LNCAP (cell line): ENCODE data around the gene ATG13.

Experiments
- TF ChIP-seq, protein P1 (sequence below): fragments of 450-650 bp; IDR thresholded peaks from 2 replicates; pipeline ENCODE4 v1.5.1; 2017; ENCODE audit warnings: mild to moderate bottlenecking

ATG13 gene

DNA sequence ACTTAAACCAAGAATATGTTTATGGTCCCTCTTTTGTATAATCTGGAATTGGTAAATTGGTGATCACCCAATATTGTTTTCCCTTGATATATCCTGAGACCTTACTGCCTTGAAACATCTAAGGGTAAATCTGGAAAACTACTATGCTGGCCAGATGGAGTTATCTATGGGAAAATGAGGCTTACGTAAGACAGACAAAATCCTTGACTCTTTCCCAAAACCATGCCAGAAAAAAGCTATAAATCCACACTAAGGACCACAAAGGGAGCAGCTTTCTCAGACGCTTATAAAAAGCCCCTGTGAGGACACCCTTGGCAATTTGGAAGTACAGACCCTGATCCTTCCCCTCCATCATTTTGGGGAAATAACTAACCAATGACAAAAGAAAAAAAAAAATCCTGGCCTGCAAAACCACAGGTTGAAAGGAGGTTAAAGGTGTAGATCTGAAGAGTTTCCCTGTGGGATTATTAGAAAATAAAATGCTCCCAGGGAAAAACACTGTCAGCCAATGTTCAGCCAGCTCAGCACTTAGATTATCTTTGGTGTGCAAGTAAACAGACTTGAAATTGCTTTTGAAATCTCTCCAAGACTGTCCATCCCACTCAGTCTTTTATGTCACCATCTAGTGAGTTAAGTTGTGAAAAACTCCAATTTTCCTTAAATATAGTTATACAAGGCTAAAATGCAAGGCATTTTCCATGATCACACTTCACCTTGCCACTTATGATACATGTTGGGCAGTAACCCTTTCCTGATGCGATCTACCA lies 17.0 kb upstream of the ATG13 start:
- TF ChIP-seq, protein P1, sequence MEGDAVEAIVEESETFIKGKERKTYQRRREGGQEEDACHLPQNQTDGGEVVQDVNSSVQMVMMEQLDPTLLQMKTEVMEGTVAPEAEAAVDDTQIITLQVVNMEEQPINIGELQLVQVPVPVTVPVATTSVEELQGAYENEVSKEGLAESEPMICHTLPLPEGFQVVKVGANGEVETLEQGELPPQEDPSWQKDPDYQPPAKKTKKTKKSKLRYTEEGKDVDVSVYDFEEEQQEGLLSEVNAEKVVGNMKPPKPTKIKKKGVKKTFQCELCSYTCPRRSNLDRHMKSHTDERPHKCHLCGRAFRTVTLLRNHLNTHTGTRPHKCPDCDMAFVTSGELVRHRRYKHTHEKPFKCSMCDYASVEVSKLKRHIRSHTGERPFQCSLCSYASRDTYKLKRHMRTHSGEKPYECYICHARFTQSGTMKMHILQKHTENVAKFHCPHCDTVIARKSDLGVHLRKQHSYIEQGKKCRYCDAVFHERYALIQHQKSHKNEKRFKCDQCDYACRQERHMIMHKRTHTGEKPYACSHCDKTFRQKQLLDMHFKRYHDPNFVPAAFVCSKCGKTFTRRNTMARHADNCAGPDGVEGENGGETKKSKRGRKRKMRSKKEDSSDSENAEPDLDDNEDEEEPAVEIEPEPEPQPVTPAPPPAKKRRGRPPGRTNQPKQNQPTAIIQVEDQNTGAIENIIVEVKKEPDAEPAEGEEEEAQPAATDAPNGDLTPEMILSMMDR: no peak

DNA sequence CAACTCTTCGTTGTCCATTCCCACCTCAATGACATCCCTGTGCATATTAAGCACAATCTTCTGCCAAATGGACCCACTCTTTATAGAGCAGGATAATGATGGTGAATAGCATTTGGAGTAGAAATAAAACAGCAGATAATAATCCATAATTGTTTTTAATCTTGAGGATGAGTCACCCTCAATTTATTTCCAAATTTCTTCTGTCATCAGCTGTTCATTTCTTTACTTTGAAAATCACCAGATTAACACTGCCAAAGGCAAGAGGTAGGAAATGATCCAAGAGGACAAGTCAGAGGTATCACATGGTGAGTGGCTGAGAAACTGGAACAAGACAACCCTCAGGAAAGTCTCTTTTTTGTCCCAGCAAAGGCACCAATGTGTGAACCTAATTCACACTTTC lies 16.2 kb upstream of the ATG13 start:
- TF ChIP-seq, protein P1: no peak

DNA sequence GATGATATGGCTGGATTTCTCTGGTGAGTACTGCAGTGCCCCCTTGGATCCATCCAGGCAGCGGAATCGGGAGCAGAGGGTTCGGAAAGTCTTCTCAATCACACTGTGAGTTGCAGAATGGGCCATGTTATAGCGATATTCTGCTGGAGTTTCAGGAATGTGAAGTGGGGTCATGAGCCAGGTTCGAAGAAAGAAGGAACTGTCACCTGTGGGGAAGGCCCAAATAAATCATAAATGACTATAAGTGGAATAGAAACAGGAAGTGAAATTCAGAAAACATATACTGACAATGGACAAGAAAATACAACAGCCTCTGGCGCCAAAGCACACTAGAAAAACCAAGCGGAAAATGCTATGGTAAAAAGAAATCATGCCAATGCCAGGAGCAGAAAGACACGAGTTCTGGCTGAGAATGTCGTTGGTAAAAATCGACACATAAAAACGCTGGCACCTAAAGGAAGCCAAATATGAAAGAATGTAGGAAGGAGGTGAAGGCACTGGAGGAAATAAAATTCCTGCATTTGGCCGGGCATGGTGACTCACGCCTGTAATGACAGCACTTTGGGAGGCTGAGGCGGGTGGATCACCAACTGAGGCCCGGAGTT lies 13.5 kb upstream of the ATG13 start:
- TF ChIP-seq, protein P1: no peak

DNA sequence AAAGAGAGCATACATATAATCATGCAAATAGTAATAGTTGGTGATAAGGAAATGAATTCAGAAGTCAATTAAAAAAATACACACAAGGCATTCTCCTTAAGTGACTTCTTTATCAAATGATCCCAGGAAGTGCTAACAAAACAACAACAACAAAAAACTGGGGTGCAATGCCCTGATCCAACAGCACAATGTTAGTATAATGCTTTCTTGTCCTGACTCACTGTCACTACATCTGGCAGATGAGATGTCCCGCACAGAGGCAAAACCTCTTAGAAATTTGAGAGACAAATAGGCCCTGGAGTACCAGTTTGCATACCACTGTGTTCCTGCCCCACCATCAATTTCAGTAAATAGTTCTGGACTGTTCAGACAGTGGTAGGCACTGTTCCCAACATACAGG lies 12.6 kb upstream of the ATG13 start:
- TF ChIP-seq, protein P1: no peak

DNA sequence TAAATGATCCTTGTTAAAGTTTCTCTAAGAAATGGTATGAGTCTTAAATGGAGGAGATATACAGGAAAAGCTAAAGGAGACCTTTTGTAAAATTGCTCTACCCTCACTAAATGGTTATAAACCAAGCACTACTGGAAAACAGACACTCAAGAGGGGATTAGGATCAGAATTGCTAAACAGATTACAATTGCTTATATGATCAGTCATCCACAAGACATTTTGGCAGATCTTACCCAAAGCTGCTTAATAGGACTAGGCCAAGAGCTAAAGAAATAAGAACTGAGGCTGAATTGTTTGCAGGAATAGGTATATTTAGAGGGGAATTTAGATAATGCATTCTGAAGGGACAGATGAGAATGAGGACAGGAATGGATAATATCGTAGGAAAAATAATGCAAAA lies 9.8 kb upstream of the ATG13 start:
- TF ChIP-seq, protein P1: no peak

DNA sequence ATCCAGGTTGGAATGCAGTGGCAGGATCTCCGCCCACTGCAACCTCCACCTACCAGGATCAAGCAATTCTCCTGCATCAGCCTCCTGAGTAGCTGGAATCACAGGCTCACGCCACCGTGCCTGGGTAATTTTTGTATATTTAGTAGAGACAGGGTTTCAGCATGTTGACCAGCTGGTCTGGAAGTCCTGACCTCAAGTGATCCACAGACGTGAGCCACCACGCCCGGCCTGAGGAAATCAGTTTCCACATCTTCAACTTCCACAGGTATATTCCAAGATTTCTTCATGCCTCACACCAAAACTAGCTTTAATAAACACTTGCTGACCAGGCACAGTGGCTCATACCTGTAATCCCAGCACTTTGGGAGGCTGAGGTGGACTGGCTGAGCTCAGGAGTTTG lies 8.0 kb upstream of the ATG13 start:
- TF ChIP-seq, protein P1: no peak

DNA sequence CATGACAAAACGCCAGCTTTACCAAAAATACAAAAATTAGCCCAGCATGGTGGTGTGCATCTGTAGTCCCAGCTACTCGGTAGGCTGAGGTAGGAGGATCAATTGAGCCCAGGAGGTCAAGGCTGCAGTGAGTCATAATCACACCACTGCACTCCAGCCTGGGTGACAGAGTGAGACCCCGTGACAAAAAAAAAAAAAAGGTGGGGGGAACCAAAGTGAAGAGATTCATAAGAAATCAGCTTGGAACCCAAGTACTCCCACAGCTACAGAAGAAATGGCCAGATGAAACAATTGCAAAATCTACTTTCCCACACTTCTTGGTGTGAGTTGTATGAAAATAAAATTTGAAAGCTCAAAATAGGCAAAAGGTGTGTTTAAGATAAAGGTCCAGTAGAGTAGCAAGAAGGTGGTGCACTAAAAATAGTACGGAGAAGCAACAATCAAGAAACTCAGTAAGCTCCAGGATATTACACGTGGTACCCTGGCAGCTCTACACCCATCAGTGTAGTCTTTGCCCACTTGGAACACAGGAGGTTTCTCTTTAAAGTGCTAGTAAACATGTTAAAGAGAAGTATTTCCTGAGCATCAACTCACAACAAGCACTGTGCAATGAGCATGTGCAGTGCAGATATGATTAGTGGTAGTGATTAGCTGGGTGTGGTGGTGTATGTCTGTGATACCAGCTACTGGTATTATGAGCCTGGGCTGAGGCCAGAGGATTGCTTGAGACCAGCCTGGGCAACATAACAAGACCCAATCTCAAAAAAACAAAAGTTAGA lies 5.6 kb upstream of the ATG13 start:
- TF ChIP-seq, protein P1: no peak
